ENCODE data around the gene MYCBP2. TPM values are rescaled to one million over a fixed set of nuclear protein-coding genes. Genes with fewer than 3 reads are reported as not detected.

Gene MYCBP2
- total RNA-seq, 1 donor from 2014 or later: 61.1 TPM

DNA sequence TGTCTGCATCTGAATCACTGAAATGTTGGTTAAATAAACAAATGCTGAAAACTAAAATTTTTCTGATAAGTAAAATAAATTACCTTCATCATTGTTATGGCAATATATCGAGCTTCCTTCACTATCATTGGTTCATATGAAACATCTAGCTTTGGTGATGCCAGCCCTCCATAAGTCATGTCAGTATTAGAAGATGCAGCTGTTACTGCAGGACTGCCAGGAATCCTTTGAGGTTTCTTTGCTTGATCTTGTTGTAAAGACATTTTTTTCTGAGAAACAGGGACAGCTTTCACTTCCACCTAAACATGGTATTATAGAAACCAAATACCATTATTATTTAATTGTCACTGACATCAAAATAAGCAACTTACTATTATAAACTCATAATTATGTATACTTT lies 176.2 kb downstream of the MYCBP2 start:
- H3K4me1 ChIP-seq (ENCODE audit: control insufficient read depth in 3 of 3, insufficient read depth in 3 of 3, low read length in 3 of 3): no peaks in the 10 kb centered on the region
- H3K9me3 ChIP-seq (ENCODE audit: control insufficient read depth in 3 of 3, low read length in 3 of 3): no peaks in the 10 kb centered on the region
- no peak overlapping the region for H3K9ac ChIP-seq (ENCODE audit: low read depth in 1 of 3, low read length in 3 of 3)
- no peak overlapping the region for H3K27ac ChIP-seq (ENCODE audit: low read depth, low read length)
- H3K27me3 ChIP-seq (ENCODE audit: control insufficient read depth in 3 of 3, insufficient read depth in 3 of 3, low read length in 3 of 3): no peaks in the 10 kb centered on the region
- H3K4me3 ChIP-seq (ENCODE audit: low read length in 3 of 3): no peak overlapping the region
- H3K36me3 ChIP-seq (ENCODE audit: control insufficient read depth in 3 of 3, insufficient read depth in 3 of 3, low read length in 3 of 3): peaks cover 2 to 14% (median 10%) of the 10 kb centered on the region in 3 donors

DNA sequence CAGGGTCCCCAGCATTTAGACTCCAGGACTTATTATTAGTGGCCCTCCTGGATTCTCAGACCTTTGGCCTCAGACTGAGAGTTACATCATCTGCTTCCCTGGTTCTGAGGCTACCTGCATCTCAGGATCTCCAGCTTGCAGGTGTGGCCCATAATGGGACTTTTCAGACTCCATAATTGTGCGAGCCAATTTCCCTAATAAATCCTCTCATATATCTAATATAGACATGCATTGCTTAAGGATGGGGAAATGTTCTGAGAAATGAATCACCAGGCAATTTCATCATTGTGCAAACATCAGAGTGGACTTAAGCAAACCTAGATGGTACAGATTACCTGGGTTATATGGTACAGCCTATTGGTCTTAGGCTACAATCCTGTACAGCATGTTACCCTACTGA lies 183.5 kb downstream of the MYCBP2 start:
- no peaks in the 10 kb centered on the region for H3K4me1 ChIP-seq (ENCODE audit: control insufficient read depth in 3 of 3, insufficient read depth in 3 of 3, low read length in 3 of 3)
- peaks cover 14 to 40% (median 27%) of the 10 kb centered on the region in 3 donors for H3K36me3 ChIP-seq (ENCODE audit: control insufficient read depth in 3 of 3, insufficient read depth in 3 of 3, low read length in 3 of 3)
- no peak overlapping the region for H3K27ac ChIP-seq (ENCODE audit: low read depth, low read length)

DNA sequence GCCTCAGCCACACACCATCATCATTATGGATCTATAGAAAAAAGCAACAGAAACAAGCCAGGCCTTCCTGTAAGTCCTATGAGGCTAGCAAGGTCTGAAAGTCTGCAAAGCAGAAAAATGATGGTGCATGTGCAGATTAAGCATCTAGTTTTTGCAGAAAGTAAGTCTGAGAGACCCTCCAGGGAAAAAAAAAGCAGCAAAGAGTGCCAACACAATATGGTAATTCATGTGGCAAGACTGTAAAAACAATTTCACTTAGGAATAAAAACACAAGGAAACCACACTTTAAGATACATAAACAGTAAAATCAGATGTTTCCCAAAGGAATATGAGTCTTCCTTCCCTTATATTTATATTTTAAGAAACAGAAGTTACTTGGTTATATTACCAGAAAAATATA lies 187.6 kb downstream of the MYCBP2 start:
- no peaks in the 10 kb centered on the region for H3K4me1 ChIP-seq (ENCODE audit: control insufficient read depth in 3 of 3, insufficient read depth in 3 of 3, low read length in 3 of 3)
- peaks cover 9 to 40% (median 32%) of the 10 kb centered on the region in 3 donors for H3K36me3 ChIP-seq (ENCODE audit: control insufficient read depth in 3 of 3, insufficient read depth in 3 of 3, low read length in 3 of 3)
- H3K9me3 ChIP-seq (ENCODE audit: control insufficient read depth in 3 of 3, low read length in 3 of 3): no peaks in the 10 kb centered on the region
- no peak overlapping the region for H3K4me3 ChIP-seq (ENCODE audit: low read length in 3 of 3)
- no peak overlapping the region for H3K27ac ChIP-seq (ENCODE audit: low read depth, low read length)
- no peaks in the 10 kb centered on the region for H3K27me3 ChIP-seq (ENCODE audit: control insufficient read depth in 3 of 3, insufficient read depth in 3 of 3, low read length in 3 of 3)
- no peak overlapping the region for H3K9ac ChIP-seq (ENCODE audit: low read depth in 1 of 3, low read length in 3 of 3)

More for the DNA sequence above, 183.5 kb downstream of the MYCBP2 start:
- H3K9ac ChIP-seq (ENCODE audit: low read depth in 1 of 3, low read length in 3 of 3): no peak overlapping the region
- H3K27me3 ChIP-seq (ENCODE audit: control insufficient read depth in 3 of 3, insufficient read depth in 3 of 3, low read length in 3 of 3): no peaks in the 10 kb centered on the region
- no peak overlapping the region for H3K4me3 ChIP-seq (ENCODE audit: low read length in 3 of 3)
- H3K9me3 ChIP-seq (ENCODE audit: control insufficient read depth in 3 of 3, low read length in 3 of 3): no peaks in the 10 kb centered on the region

DNA sequence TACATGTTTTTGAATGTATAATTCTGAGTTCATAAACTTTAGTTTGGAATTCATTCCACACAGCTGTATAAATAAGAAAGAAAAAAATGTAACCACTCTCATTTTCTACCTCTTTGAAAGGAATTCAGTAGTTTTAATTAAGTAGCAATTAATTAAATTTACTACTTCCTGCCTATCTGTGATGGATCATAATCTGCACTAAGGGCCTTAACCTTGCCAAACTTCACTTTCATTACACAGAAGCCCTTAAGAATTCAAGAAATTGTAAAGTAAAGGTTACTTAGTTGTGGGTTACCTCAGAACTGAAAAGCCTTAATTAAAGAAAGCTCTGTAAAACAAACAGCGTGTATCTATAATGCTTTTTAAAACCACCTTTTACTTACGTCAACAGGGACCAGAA lies 188.1 kb downstream of the MYCBP2 start:
- peaks cover 4 to 35% (median 28%) of the 10 kb centered on the region in 3 donors for H3K36me3 ChIP-seq (ENCODE audit: control insufficient read depth in 3 of 3, insufficient read depth in 3 of 3, low read length in 3 of 3)
- no peak overlapping the region for H3K9ac ChIP-seq (ENCODE audit: low read depth in 1 of 3, low read length in 3 of 3)
- H3K27ac ChIP-seq (ENCODE audit: low read depth, low read length): no peak overlapping the region
- H3K4me1 ChIP-seq (ENCODE audit: control insufficient read depth in 3 of 3, insufficient read depth in 3 of 3, low read length in 3 of 3): no peaks in the 10 kb centered on the region
- no peaks in the 10 kb centered on the region for H3K27me3 ChIP-seq (ENCODE audit: control insufficient read depth in 3 of 3, insufficient read depth in 3 of 3, low read length in 3 of 3)
- no peaks in the 10 kb centered on the region for H3K9me3 ChIP-seq (ENCODE audit: control insufficient read depth in 3 of 3, low read length in 3 of 3)
- no peak overlapping the region for H3K4me3 ChIP-seq (ENCODE audit: low read length in 3 of 3)

DNA sequence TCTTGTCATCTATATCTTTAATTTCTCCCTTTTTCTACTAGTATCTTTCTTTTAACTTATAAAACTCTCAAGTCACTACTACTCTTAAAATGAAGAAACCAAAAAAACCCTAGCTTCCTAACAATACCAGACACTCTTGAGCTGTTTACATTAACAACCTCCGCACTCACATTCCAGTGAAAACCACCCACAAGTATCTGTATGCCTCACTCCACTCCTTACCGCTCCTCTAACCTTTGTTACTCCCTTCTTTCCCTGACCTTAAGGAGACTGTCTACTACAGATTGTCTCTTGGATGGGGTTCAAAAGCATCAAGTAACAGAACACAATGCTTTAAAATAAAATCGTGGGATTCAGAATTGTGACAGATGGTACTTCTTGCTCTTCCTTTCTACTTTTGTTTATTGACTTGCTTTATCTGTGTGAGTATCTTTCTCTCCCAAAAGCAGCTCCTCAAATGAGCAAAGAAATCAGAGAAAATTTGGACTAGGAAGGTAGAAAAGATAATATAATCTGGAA lies 189.9 kb downstream of the MYCBP2 start:
- Histone ChIP-seq H3K9me3 (ENCODE audit: control insufficient read depth in 3 of 3, low read length in 3 of 3) (no peaks in the 10 kb centered on the region), H3K27ac (ENCODE audit: low read depth, low read length) (no peak overlapping the region), H3K27me3 (ENCODE audit: control insufficient read depth in 3 of 3, insufficient read depth in 3 of 3, low read length in 3 of 3) (no peaks in the 10 kb centered on the region), H3K4me1 (ENCODE audit: control insufficient read depth in 3 of 3, insufficient read depth in 3 of 3, low read length in 3 of 3) (no peaks in the 10 kb centered on the region), H3K4me3 (ENCODE audit: low read length in 3 of 3) (no peak overlapping the region), H3K36me3 (ENCODE audit: control insufficient read depth in 3 of 3, insufficient read depth in 3 of 3, low read length in 3 of 3) (peaks cover 0 to 26% (median 18%) of the 10 kb centered on the region in 3 donors), H3K9ac (ENCODE audit: low read depth in 1 of 3, low read length in 3 of 3) (no peak overlapping the region)

DNA sequence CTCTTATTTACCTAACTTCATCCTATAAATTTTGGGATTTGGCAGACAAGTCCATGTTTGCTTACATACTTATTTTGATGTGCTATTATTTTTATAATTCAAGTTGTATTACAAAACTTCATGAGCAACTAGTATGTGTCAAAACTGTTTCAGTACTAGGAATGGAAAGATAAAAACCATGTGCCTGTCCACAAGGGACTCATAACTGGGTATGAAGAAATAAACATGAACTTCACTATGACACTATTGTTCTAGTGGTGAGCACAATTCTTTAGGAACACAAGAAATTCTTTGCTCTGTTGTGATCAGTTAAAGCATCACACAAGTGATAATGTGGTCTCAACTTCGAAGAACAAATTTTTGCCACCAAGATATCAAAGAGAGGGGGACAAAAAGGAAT lies 202.5 kb downstream of the MYCBP2 start:
- no peaks in the 10 kb centered on the region for H3K9me3 ChIP-seq (ENCODE audit: control insufficient read depth in 3 of 3, low read length in 3 of 3)
- H3K27ac ChIP-seq (ENCODE audit: low read depth, low read length): no peak overlapping the region
- no peaks in the 10 kb centered on the region for H3K4me1 ChIP-seq (ENCODE audit: control insufficient read depth in 3 of 3, insufficient read depth in 3 of 3, low read length in 3 of 3)
- no peaks in the 10 kb centered on the region for H3K27me3 ChIP-seq (ENCODE audit: control insufficient read depth in 3 of 3, insufficient read depth in 3 of 3, low read length in 3 of 3)
- H3K4me3 ChIP-seq (ENCODE audit: low read length in 3 of 3): no peak overlapping the region
- H3K36me3 ChIP-seq (ENCODE audit: control insufficient read depth in 3 of 3, insufficient read depth in 3 of 3, low read length in 3 of 3): peaks cover 8 to 16% (median 16%) of the 10 kb centered on the region in 3 donors
- H3K9ac ChIP-seq (ENCODE audit: low read depth in 1 of 3, low read length in 3 of 3): no peak overlapping the region

DNA sequence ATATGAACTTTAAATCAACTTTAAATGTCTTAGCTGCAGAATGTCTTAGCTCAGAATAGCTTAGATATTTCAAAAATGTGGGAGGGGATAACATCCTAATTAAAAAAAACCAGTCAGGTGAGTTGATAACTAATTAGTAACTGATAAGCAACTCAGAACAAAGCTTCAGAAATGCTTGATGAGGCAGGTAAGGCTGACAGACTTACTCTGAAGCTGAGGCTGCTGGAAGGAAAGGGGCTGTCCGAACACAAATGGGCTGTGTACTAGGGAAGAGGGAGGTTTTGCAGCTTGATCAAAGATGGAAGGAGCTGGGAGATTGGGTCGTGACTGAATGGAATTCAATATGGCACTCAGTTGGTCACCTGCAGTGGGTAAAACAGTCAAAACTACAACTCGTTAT lies 208.8 kb downstream of the MYCBP2 start:
- no peaks in the 10 kb centered on the region for H3K4me1 ChIP-seq (ENCODE audit: control insufficient read depth in 3 of 3, insufficient read depth in 3 of 3, low read length in 3 of 3)
- H3K9ac ChIP-seq (ENCODE audit: low read depth in 1 of 3, low read length in 3 of 3): no peak overlapping the region
- H3K9me3 ChIP-seq (ENCODE audit: control insufficient read depth in 3 of 3, low read length in 3 of 3): no peaks in the 10 kb centered on the region
- no peak overlapping the region for H3K27ac ChIP-seq (ENCODE audit: low read depth, low read length)
- no peaks in the 10 kb centered on the region for H3K27me3 ChIP-seq (ENCODE audit: control insufficient read depth in 3 of 3, insufficient read depth in 3 of 3, low read length in 3 of 3)
- H3K36me3 ChIP-seq (ENCODE audit: control insufficient read depth in 3 of 3, insufficient read depth in 3 of 3, low read length in 3 of 3): peaks cover 3 to 17% (median 10%) of the 10 kb centered on the region in 3 donors
- H3K4me3 ChIP-seq (ENCODE audit: low read length in 3 of 3): no peak overlapping the region

DNA sequence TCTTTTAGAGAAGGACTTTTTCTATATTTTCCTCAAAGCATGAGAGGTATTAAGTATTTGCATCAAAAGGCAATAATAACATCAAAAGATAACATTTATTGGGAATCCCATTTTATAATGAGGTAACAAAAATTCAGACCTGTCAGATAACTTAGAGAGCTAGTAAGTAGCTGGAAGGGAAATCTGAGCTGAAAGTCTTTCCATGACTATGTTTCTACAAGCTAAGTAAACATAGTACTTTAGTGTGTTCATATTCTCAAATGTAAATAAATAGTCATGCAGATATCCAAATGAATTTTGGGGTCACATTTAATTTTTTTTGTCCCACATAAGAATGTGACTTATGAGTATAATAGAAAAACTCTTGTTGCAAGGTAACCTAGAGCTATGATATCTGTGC lies 212.6 kb downstream of the MYCBP2 start:
- Histone ChIP-seq H3K36me3 (ENCODE audit: control insufficient read depth in 3 of 3, insufficient read depth in 3 of 3, low read length in 3 of 3) (peaks cover 4 to 14% (median 7%) of the 10 kb centered on the region in 3 donors), H3K9me3 (ENCODE audit: control insufficient read depth in 3 of 3, low read length in 3 of 3) (no peaks in the 10 kb centered on the region), H3K27me3 (ENCODE audit: control insufficient read depth in 3 of 3, insufficient read depth in 3 of 3, low read length in 3 of 3) (no peaks in the 10 kb centered on the region), H3K9ac (ENCODE audit: low read depth in 1 of 3, low read length in 3 of 3) (no peak overlapping the region), H3K4me3 (ENCODE audit: low read length in 3 of 3) (no peak overlapping the region), H3K4me1 (ENCODE audit: control insufficient read depth in 3 of 3, insufficient read depth in 3 of 3, low read length in 3 of 3) (no peaks in the 10 kb centered on the region), H3K27ac (ENCODE audit: low read depth, low read length) (no peak overlapping the region)

DNA sequence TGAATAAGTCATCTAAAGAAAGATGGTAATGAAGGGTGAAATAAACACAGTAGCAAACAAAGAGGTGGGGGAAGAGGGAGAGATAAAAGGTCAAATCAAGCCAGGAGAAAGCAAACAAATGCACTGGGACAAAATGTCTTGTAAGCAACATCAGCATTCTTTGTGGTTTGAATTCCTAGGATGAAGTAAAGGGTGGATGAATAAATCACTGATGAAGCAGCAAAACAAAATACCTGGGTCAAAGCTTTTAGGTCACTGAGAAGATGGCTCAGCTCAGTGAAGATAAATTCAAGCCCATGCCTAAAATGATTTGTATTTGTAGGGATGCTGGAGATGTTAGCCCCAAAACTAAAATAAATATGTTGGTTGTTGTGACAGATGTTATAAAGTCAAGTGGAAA lies 213.4 kb downstream of the MYCBP2 start:
- Histone ChIP-seq H3K36me3 (ENCODE audit: control insufficient read depth in 3 of 3, insufficient read depth in 3 of 3, low read length in 3 of 3) (peaks cover 5 to 14% (median 7%) of the 10 kb centered on the region in 3 donors), H3K27ac (ENCODE audit: low read depth, low read length) (no peak overlapping the region), H3K4me3 (ENCODE audit: low read length in 3 of 3) (no peak overlapping the region), H3K9me3 (ENCODE audit: control insufficient read depth in 3 of 3, low read length in 3 of 3) (no peaks in the 10 kb centered on the region), H3K9ac (ENCODE audit: low read depth in 1 of 3, low read length in 3 of 3) (no peak overlapping the region), H3K27me3 (ENCODE audit: control insufficient read depth in 3 of 3, insufficient read depth in 3 of 3, low read length in 3 of 3) (no peaks in the 10 kb centered on the region), H3K4me1 (ENCODE audit: control insufficient read depth in 3 of 3, insufficient read depth in 3 of 3, low read length in 3 of 3) (no peaks in the 10 kb centered on the region)

DNA sequence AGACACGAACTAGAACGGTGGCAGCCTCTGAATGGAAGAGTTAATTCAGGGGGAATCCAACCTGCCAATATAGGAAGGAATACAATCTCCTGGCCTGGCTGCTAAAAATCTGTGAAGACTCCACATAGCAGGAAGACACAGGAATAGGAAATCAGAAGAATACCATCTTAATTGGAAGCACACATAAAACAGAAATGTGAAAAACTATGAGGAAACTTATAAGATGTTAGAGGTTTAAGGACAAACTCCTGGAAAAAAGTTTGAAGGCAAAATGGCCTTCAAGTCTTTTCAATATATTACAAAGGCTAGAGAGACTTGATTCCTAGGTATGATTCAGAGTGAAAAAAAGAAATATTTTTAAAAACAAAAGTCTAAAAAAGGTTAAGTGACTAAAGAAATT lies 221.8 kb downstream of the MYCBP2 start:
- H3K4me3 ChIP-seq (ENCODE audit: low read length in 3 of 3): no peak overlapping the region
- H3K9me3 ChIP-seq (ENCODE audit: control insufficient read depth in 3 of 3, low read length in 3 of 3): no peaks in the 10 kb centered on the region
- H3K4me1 ChIP-seq (ENCODE audit: control insufficient read depth in 3 of 3, insufficient read depth in 3 of 3, low read length in 3 of 3): no peaks in the 10 kb centered on the region
- H3K36me3 ChIP-seq (ENCODE audit: control insufficient read depth in 3 of 3, insufficient read depth in 3 of 3, low read length in 3 of 3): peaks cover 2 to 8% (median 2%) of the 10 kb centered on the region in 3 donors
- H3K27ac ChIP-seq (ENCODE audit: low read depth, low read length): no peak overlapping the region
- H3K27me3 ChIP-seq (ENCODE audit: control insufficient read depth in 3 of 3, insufficient read depth in 3 of 3, low read length in 3 of 3): no peaks in the 10 kb centered on the region
- no peak overlapping the region for H3K9ac ChIP-seq (ENCODE audit: low read depth in 1 of 3, low read length in 3 of 3)

Data from skeletal muscle tissue (tissue), 4 donors.